NCI-H345 (cell line): ENCODE measurements around the gene ARHGDIB.

Source experiments
- DNase-seq: peaks from one replicate; lab custom pipeline; 2025; lab: John Stamatoyannopoulos, UW

Gene ARHGDIB

DNA sequence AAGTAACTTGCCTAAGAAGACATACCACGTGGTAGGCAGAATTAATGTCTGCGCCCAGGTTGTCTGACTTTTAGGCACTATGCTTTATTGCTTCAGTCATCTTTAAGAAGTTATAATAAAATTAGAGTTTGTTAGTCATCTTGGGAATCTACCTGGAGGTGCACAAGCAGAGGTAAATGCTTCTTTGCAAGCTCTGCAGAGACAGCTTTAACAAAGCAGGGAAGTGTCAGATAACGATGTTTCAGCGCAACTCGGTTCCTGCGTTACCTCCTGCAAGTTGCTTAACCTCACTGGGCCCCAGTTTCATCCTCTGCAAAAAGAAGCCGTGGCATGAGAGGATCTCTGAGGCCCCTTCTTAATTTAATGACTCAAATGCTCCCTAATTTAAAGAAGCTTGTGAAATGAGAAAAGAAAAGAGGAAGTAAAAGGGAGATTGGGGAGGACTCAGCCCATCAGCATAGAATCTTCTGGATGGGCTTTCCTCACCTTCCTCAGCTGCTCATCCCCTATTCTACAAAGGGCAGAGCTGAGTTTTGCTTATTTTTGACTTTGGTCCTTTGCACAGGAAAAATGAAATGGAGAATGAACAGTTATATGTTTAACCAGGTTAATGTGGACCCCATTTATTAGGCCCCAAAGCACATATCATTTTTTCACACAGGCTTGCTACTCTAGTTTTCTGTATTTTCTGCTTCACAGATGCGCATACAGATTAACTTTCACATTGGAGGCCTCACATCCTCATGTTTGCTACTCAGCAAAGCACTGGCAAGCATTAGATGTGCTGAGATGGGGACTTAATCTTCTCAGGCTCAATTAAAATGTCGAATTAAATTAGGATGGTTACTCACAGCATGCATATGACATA lies 5.1 kb downstream of the ARHGDIB start:
- no peak for DNase-seq

DNA sequence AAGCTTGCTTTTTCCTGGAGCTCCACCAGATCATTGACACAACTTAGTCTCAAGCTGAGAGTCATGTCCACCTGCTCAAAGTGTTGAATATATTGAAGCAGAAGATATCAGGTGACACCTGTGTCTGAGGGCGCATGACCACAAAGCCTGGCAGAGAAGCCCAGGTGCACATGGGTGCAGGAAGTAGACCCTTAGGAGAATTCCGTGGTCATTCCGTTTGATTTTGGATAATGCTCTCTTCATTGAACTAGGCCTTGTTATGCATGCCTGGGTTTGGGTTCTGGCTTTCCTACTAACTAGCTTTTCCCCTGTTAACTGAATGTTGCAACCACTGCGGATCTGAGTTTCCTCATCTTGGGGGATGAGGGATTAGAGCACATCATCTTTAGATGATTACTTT lies 7.1 kb downstream of the ARHGDIB start:
- DNase-seq, result no peak

DNA sequence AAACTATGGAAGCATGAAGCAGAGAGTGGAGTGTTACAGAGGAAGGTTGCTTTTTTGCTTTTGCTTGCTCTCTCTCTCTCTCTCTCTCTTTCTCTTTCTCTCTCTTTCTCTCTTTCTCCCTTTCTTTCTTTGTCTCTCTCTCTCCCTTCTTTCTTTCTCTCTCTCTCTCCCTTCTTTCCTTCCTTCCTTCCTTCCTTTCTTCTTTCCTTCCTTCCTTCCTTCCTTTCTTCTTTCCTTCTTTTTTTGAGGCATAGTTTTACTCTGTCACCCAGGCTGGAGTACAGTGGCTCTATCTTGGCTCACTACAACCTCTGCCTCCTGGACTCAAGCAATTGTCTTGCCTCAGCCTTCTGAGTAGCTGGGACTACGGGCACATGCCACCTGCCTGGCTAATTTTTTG lies 7.6 kb downstream of the ARHGDIB start:
- DNase-seq, result no peak

DNA sequence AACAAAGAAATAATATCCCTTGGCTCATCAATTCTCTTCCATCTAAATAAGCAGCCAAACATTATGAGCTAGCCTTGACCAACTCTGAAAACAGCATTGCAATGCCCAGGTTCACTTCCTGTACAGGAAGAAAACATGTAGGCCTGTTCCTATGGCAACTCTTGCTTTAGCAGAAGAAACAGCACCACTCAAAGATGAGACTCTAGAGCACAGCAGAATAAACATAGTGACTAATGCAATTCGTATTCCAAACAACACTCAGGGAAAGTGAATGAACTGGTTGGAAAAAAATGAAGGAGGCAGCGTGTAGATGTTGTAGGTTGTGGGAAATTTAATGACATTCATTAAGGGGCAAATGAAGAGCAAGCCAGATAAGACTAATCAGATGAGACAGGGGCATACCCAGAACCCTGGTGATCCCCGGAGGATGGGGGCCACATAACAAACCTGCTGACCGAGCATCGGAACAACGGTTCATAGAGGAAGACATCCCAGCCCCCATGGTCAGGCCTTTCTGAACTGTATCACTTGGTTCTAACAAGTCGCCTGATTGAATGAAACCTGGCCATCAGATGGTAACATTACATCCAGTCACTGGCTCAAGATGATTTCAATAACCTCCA lies 9.0 kb downstream of the ARHGDIB start:
- no peak for DNase-seq

DNA sequence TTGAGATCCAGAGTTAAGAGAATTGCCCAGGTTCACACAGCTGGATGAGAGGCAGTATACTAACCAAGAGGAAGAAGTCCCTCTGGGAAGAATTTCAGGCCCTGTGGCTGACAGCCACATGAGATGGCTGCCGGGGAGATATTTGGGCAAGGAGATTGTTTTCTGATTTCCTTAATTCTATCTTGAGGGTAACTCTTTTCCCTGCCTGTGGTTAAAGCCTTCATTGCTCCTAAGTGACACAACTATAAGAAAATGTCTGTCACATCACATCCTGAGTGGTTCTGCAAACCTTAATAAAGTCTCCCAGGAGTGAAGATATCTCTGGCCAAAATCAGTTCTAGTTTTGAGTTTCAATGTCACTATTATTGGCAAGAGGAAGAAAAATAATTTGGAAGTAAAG lies 9.6 kb downstream of the ARHGDIB start:
- DNase-seq, result no peak

DNA sequence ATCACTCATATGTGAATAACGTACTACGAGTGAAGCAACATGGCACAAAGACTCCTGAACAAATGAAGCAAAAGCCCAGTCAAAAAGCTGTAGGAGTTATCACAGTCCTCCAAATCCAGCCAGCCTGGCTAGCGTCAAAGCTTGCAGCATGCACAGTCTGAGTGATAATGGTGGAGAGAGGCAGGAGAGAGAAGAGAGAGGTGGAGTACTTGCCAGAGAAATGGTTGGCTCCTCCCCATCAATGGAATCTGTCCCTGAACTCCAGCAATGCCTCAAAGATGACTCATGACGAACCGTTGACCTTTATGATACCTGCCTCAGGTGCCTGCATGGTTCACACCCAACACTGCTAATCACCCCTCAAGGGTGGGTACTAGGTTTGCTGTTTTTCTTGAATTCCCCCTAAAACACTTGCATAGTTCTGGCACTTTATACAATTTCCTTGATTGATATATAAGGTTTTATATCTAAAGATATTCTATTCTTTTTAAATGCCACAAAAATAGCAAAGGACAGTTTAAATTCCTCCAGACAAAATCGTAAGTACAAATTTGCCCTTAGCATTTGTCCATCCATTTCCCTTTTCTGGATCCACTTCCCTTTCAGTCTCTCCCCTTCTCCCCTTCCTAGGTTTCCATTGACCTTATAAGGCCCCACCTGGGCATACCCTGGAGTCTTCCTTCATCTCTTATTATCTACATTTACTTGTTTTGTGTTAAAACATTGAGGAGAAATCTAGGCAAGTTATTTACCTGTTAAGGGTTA lies 10.2 kb downstream of the ARHGDIB start:
- DNase-seq, result no peak

DNA sequence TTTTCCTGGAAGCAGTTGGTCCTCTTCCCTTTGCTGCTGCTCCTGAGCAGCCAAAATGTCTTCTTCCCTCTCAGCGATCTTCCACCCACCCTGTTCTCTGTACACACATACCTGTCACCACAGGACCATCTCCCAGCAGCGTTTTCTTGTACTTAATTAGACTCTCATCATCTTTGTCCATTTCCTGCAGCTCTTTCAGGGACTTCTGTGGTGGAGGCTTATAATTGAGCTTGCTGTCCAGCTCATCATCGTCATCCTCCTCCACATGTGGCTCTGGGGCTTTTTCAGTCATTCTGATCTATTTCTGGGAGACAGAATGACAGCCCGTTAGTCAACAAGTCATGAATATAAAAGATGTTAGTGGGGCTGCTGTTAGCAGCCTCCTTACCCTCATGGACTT lies 11.0 kb downstream of the ARHGDIB start:
- DNase-seq, result no peak

DNA sequence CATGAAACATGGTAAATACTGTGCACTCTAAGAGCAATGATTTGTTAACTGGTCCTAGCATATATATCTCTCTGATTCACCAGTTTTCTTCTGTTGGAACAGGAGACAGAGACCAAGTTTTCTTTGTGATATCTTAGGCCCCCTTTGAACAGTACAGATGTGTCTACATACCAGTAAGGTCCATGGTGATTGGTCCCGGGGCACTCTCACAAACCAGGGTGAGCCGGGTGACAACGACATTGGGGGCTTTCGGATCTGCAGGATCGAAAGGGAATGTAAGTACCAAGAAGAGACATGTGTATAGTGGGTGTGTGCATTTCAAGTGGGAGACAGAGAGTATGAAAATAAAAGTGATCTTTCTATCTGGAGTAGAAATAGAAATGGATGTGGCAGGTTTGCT lies 11.8 kb downstream of the ARHGDIB start:
- no peak for DNase-seq

DNA sequence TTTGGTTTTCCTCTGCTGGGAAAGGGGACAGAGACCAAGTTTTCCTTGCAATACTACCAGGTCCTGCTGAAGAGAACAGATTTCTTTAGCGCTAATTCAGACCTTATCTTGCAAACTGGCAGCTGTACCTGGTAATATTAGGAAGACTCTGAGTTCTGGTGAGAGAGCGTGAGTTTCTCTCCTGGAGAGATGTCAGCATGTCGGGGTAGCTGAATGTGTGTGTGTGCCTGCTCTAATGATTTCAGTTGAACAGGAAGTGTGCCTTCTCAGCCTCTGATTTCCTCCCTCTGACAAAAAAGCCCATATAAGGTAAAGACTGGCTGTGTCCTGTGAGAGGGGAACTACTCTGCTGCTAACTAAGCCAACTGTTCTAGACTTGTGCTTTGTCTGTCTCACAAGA lies 12.7 kb downstream of the ARHGDIB start:
- DNase-seq, result no peak

DNA sequence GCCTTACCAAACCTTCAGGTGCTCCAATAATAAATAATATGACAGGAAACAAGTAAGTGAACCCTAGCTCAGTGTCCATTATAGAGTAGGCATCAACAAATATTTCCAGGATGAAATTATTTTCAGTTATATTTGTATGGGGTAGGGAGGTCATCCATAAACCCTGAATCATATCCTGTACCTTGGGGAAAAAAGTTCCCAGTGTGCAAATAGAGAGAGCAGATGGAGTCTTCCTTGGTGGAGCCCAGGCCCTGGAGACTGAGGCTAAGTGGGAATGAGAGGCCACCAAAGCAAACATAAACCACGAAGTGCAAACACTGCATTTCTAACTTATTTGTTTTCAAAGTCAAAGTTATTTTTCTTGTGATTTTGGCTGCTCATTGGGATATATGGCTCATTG lies 14.5 kb downstream of the ARHGDIB start:
- DNase-seq, result no peak

DNA sequence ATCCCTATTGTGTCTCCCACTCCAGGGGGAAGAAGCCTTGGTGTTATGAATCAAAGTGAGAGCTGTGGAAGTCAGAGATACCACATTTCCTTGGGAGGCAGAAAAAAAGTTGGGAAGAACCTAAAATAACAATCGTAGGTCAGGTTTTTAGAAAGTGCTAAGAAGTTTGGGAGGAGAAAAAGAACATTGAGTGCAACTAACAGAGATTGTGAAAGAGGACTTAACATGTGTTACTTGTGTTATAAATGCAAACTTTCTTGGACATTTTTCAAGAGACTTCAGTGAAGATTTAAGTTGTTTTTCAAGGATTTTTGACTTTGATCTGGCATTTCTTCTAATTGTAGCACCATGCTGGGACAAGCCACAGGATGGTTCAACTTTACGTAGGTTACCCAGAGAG lies 15.2 kb downstream of the ARHGDIB start:
- no peak for DNase-seq

DNA sequence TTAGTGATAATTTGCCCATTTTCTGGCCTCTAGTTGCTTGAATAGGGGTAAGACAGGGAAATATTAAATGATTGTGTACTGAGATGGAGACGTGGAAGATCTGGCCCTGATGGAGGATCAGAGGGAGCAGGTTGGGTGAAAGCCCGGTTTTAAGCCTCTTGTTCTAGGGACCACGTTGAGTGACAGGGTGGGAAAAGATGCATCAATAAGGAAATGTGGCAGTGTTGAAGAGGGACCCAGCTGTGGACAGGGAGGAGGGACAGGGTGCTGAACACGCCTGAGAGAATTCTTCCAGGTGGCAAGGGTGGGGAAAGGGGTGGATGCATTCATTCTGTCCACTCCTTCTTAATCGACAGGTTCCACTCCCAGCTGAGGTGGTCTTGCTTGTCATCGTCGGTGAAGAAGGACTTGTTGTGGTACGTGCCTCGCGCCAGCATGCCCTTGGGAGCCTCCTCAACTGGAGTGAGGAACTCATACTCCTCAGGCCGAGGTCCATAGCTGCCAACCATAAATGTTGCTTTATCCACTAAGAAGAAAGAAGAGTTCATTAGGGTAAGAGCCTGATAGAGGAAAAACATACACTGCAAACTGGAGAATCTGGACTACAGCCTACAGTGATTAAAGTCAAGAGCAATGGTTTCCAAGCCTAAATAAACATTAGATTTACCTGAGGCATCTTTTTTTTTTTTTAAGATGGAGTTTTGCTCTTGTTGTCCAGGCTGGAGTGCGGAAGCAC lies 19.0 kb downstream of the ARHGDIB start:
- no peak for DNase-seq

DNA sequence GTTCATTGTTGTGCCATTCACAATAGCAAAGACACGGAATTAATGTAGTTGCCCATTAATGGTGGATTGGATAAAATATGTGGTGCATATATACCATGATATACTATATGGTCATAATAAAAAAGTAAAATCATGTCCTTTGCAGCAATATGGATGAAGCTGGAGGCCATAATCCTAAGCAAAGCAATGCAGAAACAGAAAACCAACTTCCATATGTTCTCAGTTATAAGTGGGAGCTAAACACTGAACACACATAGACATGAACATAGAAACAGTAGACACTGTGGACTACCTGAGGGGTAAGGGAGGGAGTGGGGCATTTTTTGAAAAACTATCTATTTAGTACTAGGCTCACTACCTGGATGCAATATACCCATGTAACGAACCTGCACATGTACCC lies 20.0 kb downstream of the ARHGDIB start:
- DNase-seq, result no peak

DNA sequence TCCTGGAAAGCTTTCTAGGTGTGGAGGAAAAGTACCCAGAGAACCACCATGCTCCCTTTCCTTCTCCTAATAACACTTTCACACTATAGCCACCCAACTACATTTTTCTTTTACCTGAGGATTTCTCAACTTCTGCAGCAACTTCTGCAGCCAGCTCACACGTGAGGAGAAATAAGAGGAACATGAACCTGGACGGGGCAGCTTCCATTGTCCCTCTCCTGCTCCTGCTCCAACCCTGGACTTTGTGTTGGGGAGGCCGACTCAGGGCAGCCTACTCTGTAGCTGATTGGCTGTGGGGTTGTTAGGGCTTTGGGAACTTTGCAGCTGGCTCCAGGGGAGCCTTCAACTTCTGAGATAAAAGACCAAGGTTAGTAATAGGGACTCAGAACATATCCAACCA lies 23.1 kb downstream of the ARHGDIB start, which contains the start of gene ERP27:
Gene ERP27 (minus strand): TSS at position 237 of the 400 bp plus-strand sequence. CDS start 29 bp downstream, at position 208.
- no peak for DNase-seq

DNA sequence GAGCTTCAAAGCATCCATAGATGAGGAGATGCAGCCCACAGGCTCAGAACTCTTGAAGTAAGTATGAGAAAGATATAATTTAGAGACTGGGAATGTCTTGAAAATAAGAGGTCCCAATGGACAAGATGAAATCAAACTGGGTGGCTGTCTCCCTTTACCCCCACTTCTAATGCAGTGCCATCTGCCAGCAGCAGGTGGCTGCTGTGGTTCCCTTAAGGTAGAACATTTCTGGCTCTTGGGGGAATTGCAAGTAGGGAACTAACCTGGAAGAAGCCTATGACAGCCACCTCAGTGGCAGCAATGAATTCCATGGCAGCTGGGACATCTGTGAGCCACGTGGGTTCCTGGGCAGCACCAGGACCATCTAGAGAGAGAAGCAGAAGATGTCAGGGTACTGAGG lies 23.7 kb downstream of the ARHGDIB start:
- no peak for DNase-seq

DNA sequence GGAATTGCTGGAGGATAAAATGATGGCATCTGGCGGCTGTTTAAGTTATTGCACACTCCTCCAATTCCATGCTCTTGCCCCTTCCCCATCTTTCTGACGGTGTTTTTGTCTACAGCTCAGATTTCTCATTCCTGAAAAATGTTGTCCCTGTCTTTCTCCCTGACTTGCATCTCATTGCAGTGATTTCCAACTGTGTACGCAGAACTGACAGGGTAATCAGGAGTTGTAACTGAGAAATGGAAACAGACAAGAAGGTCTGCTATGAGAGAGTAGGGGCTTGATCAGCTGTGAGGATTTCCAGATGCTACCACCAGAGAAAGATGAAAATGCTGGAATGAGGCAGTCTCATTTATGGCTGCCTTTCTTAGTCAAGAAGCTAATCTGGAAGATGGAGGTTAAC lies 24.4 kb downstream of the ARHGDIB start:
- DNase-seq, result no peak

DNA sequence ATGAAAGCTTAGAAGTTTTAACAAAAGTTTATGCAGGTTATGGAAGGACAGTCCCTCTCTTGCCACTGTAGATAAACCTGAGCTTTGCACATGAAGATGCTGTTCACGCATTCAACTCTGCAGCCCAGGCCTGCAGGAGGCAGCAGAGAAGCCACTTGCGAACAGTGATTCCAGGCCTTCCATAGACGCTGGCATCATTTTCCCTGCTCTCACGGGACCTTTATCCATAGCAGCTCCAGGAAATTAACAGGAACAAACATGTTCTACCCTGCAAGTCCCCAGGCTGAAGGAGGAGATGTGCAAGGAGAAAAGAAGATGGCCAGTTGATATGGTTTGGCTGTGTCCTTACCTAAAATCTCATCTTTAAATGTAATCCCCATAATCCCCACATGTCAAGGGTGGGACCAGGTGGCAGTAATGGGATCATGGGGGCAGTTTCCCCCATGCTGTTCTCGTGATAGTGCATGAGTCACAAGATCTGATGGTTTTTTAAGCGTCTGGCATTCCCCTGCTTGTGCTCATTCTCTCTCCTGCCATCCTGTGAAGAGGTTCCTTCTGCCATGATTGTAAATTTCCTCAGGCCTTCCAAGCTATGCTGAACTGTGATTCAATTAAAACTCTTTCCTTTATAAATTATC lies 25.1 kb downstream of the ARHGDIB start:
- no peak for DNase-seq

DNA sequence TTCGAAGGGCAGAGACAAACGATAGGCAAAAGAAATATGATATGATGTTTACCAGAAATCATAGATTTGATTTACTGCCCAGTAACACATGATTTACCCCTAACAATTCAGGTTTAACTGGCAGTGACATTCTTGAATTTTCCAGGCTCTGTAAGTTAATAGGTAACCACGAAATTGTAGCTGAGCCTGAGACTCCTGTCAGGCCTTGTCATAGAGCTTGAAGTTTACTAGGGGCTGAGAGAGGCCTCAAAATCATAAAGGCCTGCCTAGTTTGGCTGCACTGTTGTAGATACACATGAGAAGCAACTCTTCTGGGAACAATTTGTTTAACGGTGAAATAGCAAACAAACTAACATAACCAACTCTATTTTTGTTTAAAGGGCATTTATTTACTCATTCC lies 26.4 kb downstream of the ARHGDIB start:
- no peak for DNase-seq

DNA sequence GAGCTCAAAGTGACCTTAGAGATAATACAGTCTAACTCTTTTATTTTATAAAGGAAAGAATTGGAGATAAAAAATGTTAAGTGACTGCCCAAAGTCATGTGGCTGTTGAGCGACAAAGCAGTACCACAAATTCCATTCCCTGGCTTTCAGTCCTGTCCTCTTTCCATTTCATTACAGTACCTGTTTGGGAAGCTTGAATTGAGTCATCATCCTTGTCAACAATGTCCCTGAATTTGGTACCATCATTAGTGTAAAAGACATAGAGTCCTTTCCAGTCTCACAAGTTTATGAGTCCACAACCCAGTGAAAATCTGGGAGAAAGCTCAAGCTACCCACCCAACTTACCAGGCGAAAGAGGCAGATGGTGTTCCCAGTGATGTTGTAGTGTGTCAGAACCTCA lies 26.9 kb downstream of the ARHGDIB start:
- DNase-seq, result no peak

DNA sequence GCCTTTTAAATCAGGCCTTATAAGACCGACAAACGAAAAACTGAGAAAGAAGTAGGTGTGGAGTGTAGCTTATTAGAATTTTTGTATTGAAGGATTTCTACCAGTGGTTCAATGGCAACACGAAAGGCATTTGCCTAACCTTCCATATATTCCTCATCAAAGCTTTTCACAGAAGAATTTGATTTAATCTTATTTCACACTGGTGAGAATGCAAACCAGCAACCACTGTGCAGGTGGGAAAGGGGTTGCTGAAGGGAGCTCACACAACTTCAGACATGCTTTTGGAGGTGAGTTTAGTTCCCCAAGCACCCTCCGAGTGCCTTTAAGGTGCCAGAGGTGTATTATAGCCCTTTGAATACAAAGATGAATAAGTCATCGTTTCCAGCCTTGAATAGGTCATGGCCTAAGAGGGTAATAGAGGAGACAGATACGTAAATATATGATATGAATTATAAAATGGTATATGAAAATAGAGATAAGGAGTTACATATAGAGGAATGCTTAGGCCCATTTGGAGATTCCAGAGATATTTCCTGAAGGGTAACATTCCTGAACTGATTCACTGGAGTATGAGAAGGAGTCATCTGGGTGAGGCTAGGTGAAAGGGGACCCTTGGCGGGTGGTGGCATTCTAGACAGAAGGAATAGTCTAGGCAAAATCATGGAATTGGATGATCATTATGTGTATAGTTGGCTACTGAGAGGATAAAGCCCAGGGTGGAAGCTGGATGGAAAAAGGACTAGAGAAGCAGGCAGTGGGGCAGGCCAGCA lies 29.4 kb downstream of the ARHGDIB start:
- DNase-seq, result no peak

DNA sequence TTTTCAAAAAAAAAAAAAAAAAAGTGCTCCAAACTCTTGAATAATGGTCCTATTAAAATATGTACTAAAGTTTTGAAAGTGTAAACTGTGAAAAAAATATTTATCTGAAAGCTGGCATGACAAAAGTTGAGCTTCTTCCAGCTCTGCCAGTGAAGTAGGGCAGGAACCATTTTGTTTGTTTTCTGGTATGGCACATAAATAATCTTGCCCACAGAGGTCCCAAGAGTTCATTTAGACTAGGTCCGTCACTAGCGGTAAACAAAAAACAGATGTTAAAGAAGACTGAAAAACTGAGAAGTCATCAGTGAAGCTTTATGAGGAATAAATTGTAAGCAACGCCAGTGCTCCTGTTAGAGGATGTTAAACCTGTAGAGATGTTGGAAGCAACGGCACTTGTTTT lies 30.0 kb downstream of the ARHGDIB start:
- DNase-seq, result no peak
